Prostate gland (tissue), 2 donors: ENCODE measurements around the gene SLC25A38.

Source experiments
- POLR2A ChIP-seq: fragments of 450-650 bp; IDR thresholded peaks from one replicate; pipeline ENCODE4 v1.6.1; 2016; ENCODE audit warnings: antibody characterized with exemption, mild to moderate bottlenecking
- POLR2AphosphoS5 ChIP-seq: sonication (generic); formaldehyde crosslinking; IDR thresholded peaks from one replicate; pipeline ENCODE4 v1.6.1; 2017; ENCODE audit warnings: antibody characterized with exemption
- TF ChIP-seq, protein P1 (sequence below), 4 experiments: fragments of 200-600 bp in 2 of 4; fragments of 450-650 bp in 2 of 4; sonication (generic) in 2 of 4; IDR thresholded peaks; 1 replicate in 3 of 4; 2 replicates in 1 of 4; pipeline ENCODE4 v1.5.1; 2016 to 2019; ENCODE audit warnings: antibody characterized with exemption in 4 of 4, mild to moderate bottlenecking in 2 of 4, moderate library complexity in 2 of 4

DNA sequence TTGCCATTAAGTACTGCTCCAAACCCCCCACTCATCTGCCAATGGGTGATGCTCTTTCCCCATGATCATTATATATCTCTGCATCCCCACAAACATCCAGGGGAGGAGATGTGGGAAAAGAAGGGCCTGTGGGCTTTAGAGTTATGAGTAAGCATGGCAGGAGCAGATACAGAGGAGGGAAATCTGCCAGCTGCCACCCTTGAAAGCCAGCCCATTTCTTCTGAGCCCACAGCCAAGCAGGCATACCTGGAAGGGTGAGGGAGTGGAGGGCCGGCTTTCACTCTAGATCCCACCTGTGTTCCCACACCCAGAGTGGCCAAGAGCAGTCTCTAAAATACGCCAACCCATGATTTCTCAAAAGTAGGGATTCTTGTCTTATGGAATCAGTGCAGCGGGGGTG is 1.7 kb upstream of the SLC25A38 start:
- TF ChIP-seq, protein P1, sequence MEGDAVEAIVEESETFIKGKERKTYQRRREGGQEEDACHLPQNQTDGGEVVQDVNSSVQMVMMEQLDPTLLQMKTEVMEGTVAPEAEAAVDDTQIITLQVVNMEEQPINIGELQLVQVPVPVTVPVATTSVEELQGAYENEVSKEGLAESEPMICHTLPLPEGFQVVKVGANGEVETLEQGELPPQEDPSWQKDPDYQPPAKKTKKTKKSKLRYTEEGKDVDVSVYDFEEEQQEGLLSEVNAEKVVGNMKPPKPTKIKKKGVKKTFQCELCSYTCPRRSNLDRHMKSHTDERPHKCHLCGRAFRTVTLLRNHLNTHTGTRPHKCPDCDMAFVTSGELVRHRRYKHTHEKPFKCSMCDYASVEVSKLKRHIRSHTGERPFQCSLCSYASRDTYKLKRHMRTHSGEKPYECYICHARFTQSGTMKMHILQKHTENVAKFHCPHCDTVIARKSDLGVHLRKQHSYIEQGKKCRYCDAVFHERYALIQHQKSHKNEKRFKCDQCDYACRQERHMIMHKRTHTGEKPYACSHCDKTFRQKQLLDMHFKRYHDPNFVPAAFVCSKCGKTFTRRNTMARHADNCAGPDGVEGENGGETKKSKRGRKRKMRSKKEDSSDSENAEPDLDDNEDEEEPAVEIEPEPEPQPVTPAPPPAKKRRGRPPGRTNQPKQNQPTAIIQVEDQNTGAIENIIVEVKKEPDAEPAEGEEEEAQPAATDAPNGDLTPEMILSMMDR (IDR thresholded peaks at IDR 0.05): no peak
- no peak for TF ChIP-seq POLR2A
- TF ChIP-seq POLR2AphosphoS5: no peak
